H54 (cell line): ENCODE data around the gene AMPD2.
A peak's percentile ranks its signal among the peaks of the same experiment; 100 is the strongest.

Experiments
- DNase-seq: peaks from one replicate; pipeline ENCODE4 v3.0.0; 2011; ENCODE audit warnings: low spot score, mixed read lengths; ENCODE audit not compliant: insufficient read length
- FAIRE-seq: peaks from 3 replicates; lab custom pipeline; 2011; peaks lifted over from hg19 to GRCh38; lab: Jason Lieb, UNC
- POLR2A ChIP-seq: IDR thresholded peaks from 2 replicates; pipeline ENCODE4 v1.6.1; 2011; ENCODE audit warnings: low read depth, mild to moderate bottlenecking, low read length

AMPD2 gene

GRCh38 chr1:109605381-109605780 is 14.3 kb upstream of the AMPD2 start:
- no peak for TF ChIP-seq POLR2A
- FAIRE-seq (no peak), DNase-seq (no peak)

- FAIRE-seq (no peak), DNase-seq (no peak)
- no peak for TF ChIP-seq POLR2A
Observed at GRCh38 chr1:109609881-109610280, 9.8 kb upstream of the AMPD2 start.

DNA sequence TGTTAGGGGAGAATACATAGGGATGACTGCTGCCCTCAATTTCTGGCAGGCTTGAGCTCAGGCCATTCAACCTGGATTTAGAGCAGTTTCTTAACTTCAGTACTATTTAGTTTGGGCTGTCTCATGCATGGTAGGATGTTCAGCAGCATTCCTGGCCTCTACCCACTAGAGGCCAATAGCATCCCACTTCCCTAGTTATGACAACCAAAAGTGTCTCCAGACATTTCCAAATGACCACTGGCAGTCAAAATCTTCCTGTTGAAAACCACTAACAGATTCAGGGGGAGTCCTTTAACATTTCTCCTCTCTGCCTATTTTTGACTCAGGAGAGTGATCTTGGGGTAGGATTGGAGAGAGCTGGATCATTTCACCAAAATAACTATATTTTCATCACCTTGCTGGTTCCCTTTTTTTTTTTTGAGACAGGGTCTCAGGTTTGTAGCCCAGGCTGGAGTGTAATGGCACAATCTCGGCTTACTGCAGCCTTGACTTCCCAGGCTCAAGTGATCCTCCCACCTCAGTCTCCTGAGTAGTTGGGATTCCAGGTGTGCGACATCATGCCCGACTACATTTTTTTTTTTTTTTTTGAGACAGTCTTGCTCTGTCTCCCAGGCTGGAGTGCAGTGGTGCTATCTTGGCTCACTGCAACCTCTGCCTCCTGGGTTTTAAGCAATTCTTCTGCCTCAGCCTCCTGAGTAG is 8.9 kb upstream of the AMPD2 start:
- no peak for TF ChIP-seq POLR2A
- FAIRE-seq = no peak
- DNase-seq = no peak

- FAIRE-seq = no peak
- DNase-seq = no peak
- TF ChIP-seq POLR2A = no peak
Observed at GRCh38 chr1:109611308-109611990, 8.2 kb upstream of the AMPD2 start.

- FAIRE-seq (no peak), DNase-seq (no peak)
- TF ChIP-seq POLR2A = no peak
Observed at GRCh38 chr1:109613361-109614147, 6.1 kb upstream of the AMPD2 start.

GRCh38 chr1:109615879-109616278 is 3.8 kb upstream of the AMPD2 start:
- DNase-seq (no peak), FAIRE-seq (no peak)
- no peak for TF ChIP-seq POLR2A

DNA sequence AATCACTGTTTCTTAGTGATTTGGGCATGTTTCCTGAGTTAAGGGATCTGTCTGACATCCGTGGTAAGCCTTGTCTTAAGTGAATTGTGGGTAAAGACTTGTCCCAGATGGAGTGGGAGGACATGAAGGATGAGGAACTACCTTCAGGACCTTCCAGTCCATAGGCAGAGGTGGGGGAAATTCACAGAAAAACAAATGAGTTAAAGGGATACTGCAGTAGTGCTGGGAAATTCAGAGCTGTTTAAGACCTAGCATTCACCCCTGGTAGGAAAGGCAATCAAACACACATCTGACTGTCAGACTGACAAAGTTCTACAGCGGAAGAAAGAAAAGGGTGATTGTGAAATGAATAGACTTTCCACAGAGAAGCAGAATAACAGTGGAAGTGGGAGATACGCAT is 3.2 kb upstream of the AMPD2 start:
- no peak for TF ChIP-seq POLR2A
- DNase-seq (no peak), FAIRE-seq (no peak)

DNA sequence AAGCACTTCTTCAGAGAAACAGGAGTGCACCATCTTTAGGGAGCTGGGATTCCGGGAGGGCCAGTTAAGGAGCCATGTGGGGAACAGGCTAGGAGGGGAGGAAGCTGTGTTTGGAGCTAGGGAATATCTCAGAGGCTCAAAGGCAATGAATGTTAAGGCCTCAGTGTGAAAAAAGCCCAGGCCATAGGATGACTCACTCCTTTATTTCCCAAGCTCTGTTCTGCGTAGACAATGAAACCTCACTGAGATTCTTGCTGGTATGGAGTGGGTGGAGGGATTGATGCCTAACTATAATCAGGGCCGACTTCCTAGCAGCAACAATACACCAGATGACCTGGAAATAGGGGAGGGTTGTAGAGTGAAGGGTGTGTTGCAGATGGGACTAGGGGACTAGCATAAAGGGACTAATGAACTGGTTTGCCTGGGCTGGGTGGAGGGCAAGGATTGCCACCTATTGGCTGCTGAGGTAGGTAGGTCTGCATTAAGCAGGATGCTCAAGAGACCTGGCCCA is 2.3 kb upstream of the AMPD2 start:
- peak; percentile 55 for FAIRE-seq
- TF ChIP-seq POLR2A = no peak
- peak; percentile 51 for DNase-seq

- DNase-seq (no peak), FAIRE-seq (no peak)
- no peak for TF ChIP-seq POLR2A
Observed at GRCh38 chr1:109618661-109619575, 719 bp upstream of the AMPD2 start.

GRCh38 chr1:109620401-109620791 is 759 bp downstream of the AMPD2 start:
- no peak for TF ChIP-seq POLR2A
- no peak for FAIRE-seq
- peak; percentile 66 for DNase-seq

- peak; percentile 92 for DNase-seq
- FAIRE-seq = no peak
- peak; percentile 26; the same call in 1 of the 2 replicates for TF ChIP-seq POLR2A
Observed at GRCh38 chr1:109620841-109621286, 1.2 kb downstream of the AMPD2 start.

DNA sequence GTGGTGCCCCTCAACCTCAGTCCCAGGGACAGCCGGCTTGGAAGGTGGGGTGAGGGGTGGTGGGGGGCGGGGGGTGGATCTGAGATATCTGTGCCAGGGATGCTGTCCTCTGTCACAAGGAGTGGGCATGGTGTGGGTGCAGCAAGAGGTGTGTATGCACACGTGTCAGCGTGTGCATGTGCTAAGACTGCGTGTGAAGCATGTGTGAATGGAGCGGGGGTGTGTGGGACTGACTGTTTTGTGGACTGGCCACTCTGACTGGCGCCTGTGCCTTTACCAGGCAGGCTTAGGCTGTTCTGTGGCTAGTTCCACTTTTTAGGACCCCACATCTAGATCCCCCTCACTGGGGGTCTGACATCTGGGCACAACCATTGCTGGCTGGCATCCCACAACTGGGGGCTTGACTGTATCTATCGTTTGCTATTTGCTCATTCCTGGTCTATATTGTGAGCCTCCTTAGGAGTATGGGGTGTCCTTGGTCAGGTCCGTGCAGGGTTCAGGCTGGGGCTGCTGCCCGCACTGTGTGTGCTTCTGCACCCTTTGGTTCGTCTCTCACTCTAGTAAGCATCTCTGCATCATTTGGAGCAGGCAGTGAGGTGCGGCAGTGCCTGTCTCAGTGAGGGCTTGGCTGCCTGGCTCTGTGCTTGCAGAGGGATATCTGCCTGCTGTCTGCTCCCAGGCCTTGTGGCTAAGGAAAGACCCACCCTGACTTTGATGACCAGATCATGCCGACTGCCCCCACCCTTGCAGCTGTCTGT is 1.9 kb downstream of the AMPD2 start:
- FAIRE-seq (no peak), DNase-seq (no peak)
- no peak for TF ChIP-seq POLR2A
